ENCODE measurements around the gene FXYD6. TPM values are rescaled to one million over a fixed set of nuclear protein-coding genes. Genes with fewer than 3 reads are reported as not detected.

FXYD6 gene
- total and polyA plus RNA-seq, 2 donors (not counting 1 experiment from before 2014, with no cell fraction given): not detected

DNA sequence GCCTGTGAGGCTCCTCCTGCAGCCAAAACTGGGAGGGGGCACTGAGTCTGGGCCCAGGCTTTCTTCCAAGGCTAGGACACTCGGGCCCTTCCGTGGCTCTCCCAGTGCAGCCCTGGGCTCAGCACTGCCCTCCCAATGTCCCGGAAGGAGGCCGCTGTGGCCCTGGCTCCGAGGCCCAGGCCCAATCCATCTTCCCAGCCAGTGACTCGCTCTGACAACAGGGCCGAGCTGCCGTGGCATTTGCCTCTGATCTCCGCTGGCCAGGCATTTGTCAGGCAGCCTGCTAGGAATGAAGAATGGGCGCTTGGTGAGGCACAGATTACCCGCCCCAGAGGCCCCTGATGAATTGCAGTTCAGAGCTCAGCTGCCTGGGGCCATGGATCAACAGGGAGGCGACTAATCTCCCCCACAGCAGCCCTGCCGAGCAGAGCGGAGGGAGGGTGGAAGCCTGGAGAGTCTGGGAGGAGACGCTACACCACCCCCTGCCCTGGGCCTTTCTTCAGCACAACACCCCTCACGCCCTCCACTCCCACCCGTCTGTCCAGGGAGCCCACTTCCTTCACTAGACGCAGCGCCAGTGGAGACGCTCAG is 60.2 kb downstream of the FXYD6 start:
- H3K9me3 Mint-ChIP-seq (ENCODE audit: insufficient read depth): no peaks in the 10 kb centered on the region
- Histone ChIP-seq H3K27ac (ENCODE audit: low read length in 2 of 2) (peak overlapping the region; percentile 88 to 91), H3K36me3 (replicated peaks in 1 of 2; ENCODE audit: control extremely low read depth in 1 of 2, control insufficient read depth in 1 of 2, extremely low read depth in 1 of 2, insufficient read depth in 2 of 2, low read length in 1 of 2) (no peaks in the 10 kb centered on the region), H3K4me1 (ENCODE audit: control insufficient read depth in 2 of 2, insufficient read depth in 2 of 2, low read length in 2 of 2) (peaks cover 43 to 53% of the 10 kb centered on the region in 2 donors), H4K20me1 (ENCODE audit: control insufficient read depth, insufficient read depth, low read length, poor library complexity, severe bottlenecking) (no peaks in the 10 kb centered on the region), H3K79me2 (ENCODE audit: control insufficient read depth, insufficient read depth, low read length) (peaks cover 11% of the 10 kb centered on the region), H3K27me3 (replicated peaks in 1 of 4; ENCODE audit: control extremely low read depth in 1 of 4, control insufficient read depth in 3 of 4, insufficient read depth in 4 of 4, low read length in 3 of 4) (no peaks in the 10 kb centered on the region), H3K4me2 (replicated peaks; ENCODE audit: low read depth, low read length, poor library complexity, severe bottlenecking) (peak overlapping the region; percentile 98), H3K4me3 (ENCODE audit: control extremely low read depth in 1 of 5, extremely low read depth in 1 of 5, insufficient read depth in 1 of 5, low read depth in 2 of 5, low read length in 4 of 5) (peak overlapping the region in 3 of 5 experiments; percentile 42 to 62 (median 57)), H2AFZ (ENCODE audit: insufficient read depth, low read depth, low read length, poor library complexity, severe bottlenecking) (peak overlapping the region; percentile 53), H3K9ac (ENCODE audit: low read length) (peak overlapping the region; percentile 69), H3K9me3 (ENCODE audit: control extremely low read depth in 1 of 3, control insufficient read depth in 2 of 3, insufficient read depth in 1 of 3, low read length in 2 of 3) (no peaks in the 10 kb centered on the region)
- DNase-seq (peak; percentile 46), ATAC-seq (ENCODE audit: low read depth) (no peak)
- 94% methylated on average over 11 of the region's 20 CpGs for WGBS (ENCODE audit: insufficient coverage)
- intact Hi-C loops (cut with micrococcal nuclease): loop anchor here (2.0 to 5.0 kb wide), 4 partner anchors 389 to 621 kb away; partner anchors contain the start of genes CEP164, KMT2A, PCSK7 and RNF214
- CTCF ChIA-PET: interaction anchor here (1.3 to 15.4 kb wide), 13 partner anchors 8 to 390 kb away, joined by 3 to 462 read pairs (median 22); partner anchors contain the start of gene FXYD2
- H3K4me1 Mint-ChIP-seq: peaks cover 50% of the 10 kb centered on the region
- POLR2A ChIA-PET: interaction anchor here (0.7 to 3.6 kb wide), 7 partner anchors 12 to 237 kb away, joined by 3 to 19 read pairs (median 3); partner anchors contain the start of gene IL10RA
- no peak for TF ChIP-seq CTCF (IDR thresholded peaks at IDR 0.05)
- no peak for TF ChIP-seq EZH2 (IDR thresholded peaks at IDR 0.05; ENCODE audit: borderline replicate concordance, insufficient read depth, low read depth, low read length, poor library complexity, severe bottlenecking)
- H3K4me3 Mint-ChIP-seq: peak overlapping the region; percentile 83
- peak overlapping the region; percentile 93 for H3K27ac Mint-ChIP-seq
- H3K27me3 Mint-ChIP-seq: peaks cover 7% of the 10 kb centered on the region

All from B cell (primary cell).